ENCODE measurements around the gene COL10A1.

GRCh38 chr6:116118608-116119007, 7.3 kb downstream of the COL10A1 start:
- TF ChIP-seq CTCF (IDR thresholded peaks at IDR 0.05; ENCODE audit: low read depth, low read length, poor library complexity, severe bottlenecking) (no peak), EZH2phosphoT487 (IDR thresholded peaks at IDR 0.05; ENCODE audit: borderline replicate concordance, low read length) (no peak)
